ENCODE measurements around the gene ADARB2.

GRCh38 chr10:1401071-1401965, 336.0 kb downstream of the ADARB2 start:
- TF ChIP-seq CTBP1 (IDR thresholded peaks at IDR 0.05; ENCODE audit: borderline replicate concordance) = no peak
- no peak for TF ChIP-seq SP1 (IDR thresholded peaks at IDR 0.05)
- no peak for TF ChIP-seq ELF4 (IDR thresholded peaks at IDR 0.05)
- TF ChIP-seq ZNF384 (IDR thresholded peaks at IDR 0.05) = no peak
- no peak for TF ChIP-seq TARDBP (IDR thresholded peaks at IDR 0.05)
- no peak for TF ChIP-seq FOXK2 (IDR thresholded peaks at IDR 0.05)
- TF ChIP-seq SUZ12 (IDR thresholded peaks at IDR 0.05) = no peak
- TF ChIP-seq HDGF (IDR thresholded peaks at IDR 0.05; ENCODE audit: borderline replicate concordance) = no peak

All from HEK293T (cell line).